Measurements from ENCODE around the gene IL21R.
"Not testable (repeated sequence)": the region's sequence is repeated elsewhere in the genome, so short reads cannot be mapped to it uniquely, and the experiment has no call there.

Gene IL21R

GRCh38 chr16:27377666-27378485 lies 24.1 kb upstream of the IL21R start:
- no peak for DNase-seq (ENCODE audit: low read depth)

DNA sequence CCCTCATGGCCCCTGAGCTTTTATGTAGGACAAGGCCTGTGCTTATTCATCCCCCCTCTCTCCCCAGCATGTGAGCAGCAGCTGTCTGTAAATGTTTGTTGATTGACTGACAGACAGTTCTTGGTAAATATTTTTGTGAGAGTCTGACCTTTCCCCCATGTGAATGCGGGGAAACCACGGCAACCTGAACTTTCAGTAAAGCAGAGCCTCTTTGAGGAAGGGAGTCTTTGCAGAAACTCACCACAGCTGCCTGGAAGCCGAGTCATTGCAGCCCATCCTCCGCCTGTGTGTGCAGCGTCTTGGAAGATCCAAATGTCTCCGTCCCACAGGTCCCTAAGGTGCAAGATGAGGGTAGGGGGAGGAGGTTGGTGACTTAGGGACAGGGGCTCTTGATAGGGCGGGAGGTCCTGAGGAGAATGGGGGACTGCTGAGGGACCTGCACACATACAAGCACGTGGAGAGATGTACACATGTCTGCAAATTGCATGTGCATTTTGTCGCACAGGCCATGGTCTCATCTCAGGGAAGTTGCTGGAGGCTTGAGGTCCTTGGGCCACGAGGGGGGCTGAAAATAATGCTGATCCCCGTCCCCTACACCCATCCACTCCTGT lies 23.0 kb upstream of the IL21R start:
- no peak for DNase-seq (ENCODE audit: low read depth)

DNA sequence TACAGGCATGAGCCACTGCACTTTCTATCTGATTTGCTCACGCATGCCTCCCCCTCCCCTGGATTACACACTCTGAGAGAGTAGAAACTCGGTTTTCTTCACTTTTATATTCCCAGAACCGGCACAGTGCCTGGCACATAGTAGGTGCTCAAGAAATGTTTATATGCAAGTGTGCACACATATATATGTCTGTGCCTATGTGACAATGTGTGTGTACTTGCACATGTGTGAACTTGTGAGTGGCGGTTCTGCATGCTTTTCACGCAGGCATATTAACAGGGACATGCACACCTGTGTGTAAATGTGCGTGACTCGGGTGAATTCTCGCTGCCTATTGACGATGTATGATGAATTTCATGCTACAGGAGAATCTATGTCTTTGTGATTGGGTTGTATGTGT lies 22.1 kb upstream of the IL21R start:
- no peak for DNase-seq (ENCODE audit: low read depth)

DNA sequence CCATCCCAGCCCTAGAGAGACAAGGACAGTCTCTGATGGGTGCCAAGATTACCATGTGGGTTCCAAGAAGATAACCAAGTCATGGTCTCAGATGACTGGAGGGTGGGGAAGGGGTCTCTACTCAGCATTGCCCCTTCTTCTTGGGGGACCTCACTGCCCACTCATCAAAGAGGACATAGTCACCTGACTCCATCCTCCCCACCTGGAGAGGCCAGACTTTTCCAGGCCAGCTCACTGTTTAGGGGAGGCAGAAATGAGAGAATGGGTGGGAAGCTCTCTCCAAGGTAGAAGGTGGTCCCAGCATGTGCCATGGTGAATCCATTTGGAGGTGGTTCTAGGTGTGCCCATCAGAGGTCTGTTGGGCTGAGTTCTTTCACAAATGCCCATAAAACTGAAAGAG lies 20.7 kb upstream of the IL21R start:
- no peak for DNase-seq (ENCODE audit: low read depth)

GRCh38 chr16:27381974-27382855 lies 19.8 kb upstream of the IL21R start:
- no peak for DNase-seq (ENCODE audit: low read depth)

DNA sequence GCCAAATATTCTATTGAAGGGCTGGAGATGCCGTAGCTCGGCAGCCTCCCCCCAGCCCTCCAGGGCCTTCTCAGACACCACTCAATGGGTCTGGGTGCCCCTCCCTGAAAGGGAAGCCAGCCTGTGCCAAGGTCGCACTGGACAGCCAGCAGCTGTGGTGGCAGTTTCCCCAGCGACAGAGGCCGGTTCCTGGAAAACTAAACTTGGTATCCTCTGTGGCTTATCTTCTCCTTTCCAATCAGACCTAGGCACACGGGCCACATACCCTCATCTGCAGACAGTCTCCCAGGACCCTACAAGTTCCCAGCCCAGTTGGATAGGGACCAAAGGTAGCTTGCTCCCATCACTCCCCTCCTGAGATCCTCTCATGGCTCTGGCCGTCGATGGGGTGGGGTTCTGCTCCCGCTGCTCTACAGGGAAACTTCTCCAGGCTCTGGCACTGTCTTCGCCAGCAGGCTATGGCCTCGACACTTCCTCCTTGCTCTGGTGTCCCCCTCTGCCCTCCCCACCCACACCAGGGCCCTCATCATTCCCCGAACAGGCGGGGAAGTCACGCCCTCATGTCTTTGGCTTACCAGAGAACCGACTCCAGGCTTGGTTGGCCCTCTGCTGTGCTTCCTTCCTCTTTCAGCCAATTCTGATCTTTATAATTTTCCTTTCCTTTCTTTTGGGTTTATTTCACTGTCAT lies 18.3 kb upstream of the IL21R start:
- DNase-seq (ENCODE audit: low read depth) = no peak

- DNase-seq (ENCODE audit: low read depth) = no peak
Measured at GRCh38 chr16:27384425-27384824, 17.5 kb upstream of the IL21R start.

DNA sequence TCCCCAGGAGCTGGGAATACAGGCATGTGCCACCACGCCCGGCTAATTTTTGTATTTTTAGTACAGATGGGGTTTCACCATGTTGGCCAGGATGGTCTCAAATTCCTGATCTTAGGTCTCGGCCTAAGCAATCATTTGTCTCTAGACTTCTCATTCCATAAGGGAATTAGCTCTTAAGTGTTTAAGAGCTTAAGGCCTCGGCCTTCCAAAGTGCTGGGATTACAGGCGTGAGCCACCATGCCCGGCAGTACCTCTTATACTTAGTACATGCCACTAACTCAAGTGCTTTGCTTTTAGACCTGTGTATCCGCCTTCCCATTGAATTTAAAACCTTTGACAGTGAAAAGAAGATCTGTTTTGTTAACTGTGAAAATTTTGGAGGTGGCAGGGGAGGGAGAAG lies 16.6 kb upstream of the IL21R start:
- DNase-seq (ENCODE audit: low read depth) = no peak

- DNase-seq (ENCODE audit: low read depth) = no peak
Measured at GRCh38 chr16:27386674-27387073, 15.3 kb upstream of the IL21R start.

DNA sequence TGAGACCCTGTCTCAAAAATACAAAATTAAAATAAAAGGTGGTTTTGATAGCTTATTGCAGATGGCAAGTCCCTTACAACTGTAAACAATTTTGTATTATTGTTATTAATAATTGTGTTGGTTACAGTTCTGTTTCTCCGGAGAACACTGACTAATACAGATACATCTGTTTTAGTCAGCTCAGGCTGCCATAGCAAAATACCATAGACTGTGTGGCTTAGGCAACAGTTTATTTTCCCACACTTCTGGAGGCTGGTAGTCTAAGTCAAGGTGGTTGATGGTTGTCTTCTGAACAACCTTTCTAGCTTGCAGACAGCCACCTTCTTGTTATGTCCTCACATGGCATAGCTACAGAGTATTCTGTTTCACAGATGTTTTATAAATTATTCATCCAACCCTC lies 14.2 kb upstream of the IL21R start:
- no peak for DNase-seq (ENCODE audit: low read depth)

DNA sequence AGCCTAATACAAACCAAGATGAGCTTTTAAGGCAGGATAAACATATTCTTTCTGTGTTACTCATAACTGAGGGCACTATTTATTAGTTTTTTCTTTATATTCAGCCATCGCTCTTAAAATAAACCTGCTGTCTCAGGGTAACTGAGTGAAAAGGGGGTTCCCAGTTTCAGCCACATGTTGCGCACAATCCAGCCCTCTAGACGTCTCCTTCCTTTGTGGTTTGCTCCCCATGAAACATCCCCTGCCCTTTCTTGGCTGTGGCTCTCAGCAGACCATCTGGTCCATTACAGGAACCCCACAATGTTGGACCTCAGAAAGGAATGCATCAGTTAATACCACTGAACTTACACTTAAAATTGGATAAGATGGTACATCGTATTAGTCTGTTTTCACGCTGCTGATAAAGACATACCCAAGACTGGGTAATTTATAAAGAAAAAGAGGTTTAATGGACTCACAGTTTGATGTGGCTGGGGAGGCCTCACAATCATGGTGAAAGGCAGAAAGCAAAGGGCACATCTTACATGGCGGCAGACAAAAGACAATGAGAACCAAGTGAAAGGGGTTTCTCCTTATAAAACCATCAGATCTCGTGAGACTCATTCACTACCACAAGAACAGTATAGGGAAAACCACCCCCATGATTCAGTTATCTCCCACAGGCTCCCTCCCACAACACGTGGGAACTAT lies 12.6 kb upstream of the IL21R start:
- DNase-seq (ENCODE audit: low read depth) = no peak

GRCh38 chr16:27390151-27390550 lies 11.8 kb upstream of the IL21R start:
- DNase-seq (ENCODE audit: low read depth) = no peak

DNA sequence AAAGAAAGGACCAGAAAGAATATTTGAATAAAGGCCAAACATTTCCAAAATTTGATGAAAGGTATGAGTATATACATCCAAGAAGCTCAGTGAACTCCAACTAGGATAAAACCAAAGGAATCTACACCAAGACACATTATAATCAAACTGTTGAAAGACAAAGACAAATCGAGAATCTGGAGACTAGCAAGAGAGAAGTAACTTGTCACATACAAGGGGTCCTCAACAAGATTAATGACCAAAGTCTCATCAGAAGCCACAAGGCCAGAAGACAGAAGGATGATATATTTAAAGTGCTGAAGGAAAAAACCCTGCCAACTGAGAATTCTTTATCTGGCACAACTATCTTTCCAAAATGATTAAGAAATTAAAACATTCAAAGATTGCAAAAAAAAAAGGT lies 9.3 kb upstream of the IL21R start:
- DNase-seq (ENCODE audit: low read depth) = no peak

- DNase-seq (ENCODE audit: low read depth) = no peak
Measured at GRCh38 chr16:27394516-27394915, 7.5 kb upstream of the IL21R start.

DNA sequence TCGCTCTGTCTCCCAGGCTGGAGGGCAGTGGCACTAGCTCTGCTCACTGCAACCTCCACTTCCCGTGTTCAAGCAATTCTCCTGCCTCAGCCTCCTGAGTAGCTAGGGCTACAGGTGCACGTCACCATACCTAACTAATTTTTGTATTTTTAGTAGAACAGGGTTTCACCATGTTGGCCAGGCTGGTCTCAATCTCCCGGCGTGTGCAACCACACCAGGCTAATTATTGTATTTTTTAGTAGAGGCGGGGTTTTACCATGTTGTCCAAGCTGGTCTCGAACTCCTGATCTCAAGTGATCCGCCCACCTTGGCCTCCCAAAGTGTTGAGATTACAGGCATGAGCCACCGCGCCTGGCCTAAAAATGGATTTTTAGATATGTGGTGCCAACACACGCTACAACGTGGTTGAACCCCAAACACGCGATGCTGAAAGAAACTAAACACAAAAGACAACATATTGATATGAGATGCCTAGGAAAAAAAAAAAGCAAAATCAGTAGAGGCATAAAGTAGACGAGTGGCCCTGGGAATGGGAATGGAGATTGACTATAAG lies 3.6 kb upstream of the IL21R start:
- DNase-seq (ENCODE audit: low read depth) = not testable (repeated sequence)

- DNase-seq (ENCODE audit: low read depth) = no peak
Measured at GRCh38 chr16:27398894-27399853, 2.8 kb upstream of the IL21R start.

DNA sequence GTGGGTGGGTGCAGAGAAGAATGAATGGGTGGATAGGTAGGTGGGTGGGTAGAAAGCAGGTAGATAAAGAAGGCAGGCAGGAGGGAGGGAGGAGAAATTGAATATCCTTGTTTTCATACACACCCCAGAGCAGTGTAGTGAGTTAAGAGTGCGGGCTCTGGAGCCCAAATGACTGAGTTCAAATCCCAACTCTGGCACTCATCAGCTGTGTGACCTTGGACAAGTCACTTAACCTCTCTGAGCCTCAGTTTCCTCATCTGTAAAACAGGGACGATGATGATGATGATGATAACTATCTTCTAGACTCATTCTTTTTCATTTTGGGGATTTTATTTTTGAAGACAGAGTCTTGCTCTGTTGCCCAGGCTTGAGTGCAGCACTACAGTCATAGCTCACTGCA lies 2.0 kb upstream of the IL21R start:
- no peak for DNase-seq (ENCODE audit: low read depth)

GRCh38 chr16:27400751-27401620 lies 988 bp upstream of the IL21R start:
- no peak for DNase-seq (ENCODE audit: low read depth)

DNA sequence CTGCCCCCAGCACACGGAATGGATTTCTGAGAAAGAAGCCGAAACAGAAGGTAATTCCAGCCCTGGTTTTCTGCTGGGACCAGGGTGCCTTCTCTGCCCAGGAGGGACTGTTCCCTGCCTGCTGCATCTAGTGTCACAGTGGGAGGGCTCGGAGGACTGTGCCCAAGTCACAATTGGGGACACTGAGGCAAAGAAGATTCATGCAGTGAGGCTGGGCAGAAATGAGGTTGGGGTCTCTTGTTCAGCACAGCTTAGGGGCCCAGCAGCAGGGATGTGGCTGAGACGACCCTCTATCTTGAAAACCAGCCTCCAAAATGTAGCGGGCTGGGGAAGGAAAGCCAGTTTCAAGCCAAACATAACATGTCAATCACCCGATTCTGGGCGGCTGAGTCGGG lies 592 bp downstream of the IL21R start:
- DNase-seq (ENCODE audit: low read depth) = no peak
